Measurements from ENCODE around the gene CSGALNACT2.

GRCh38 chr10:43135656-43136055 lies 2.6 kb upstream of the CSGALNACT2 start:
- no peak for TF ChIP-seq CTCF (IDR thresholded peaks at IDR 0.05; ENCODE audit: insufficient read depth, low read length, poor library complexity, severe bottlenecking)
- no peak for TF ChIP-seq EZH2phosphoT487 (conservative IDR thresholded peaks at IDR 0.05; ENCODE audit: low read length)

Measured in SU-DHL-6 (cell line).